HG02870 (cell line): ENCODE results near the gene PLXDC2.

Experiments
- ATAC-seq: cut with Tn5 transposase; IDR thresholded peaks from one replicate; pipeline ENCODE4 v1.9.1; 2021; ENCODE audit warnings: mild to moderate bottlenecking, moderate library complexity; ENCODE audit not compliant: unreplicated experiment

Gene PLXDC2

GRCh38 chr10:20094226-20094976 lies 278.2 kb downstream of the PLXDC2 start:
- ATAC-seq = no peak

GRCh38 chr10:20100171-20100570 lies 283.9 kb downstream of the PLXDC2 start:
- no peak for ATAC-seq

GRCh38 chr10:20105236-20105635 lies 289.0 kb downstream of the PLXDC2 start:
- ATAC-seq = no peak

GRCh38 chr10:20105931-20106330 lies 289.7 kb downstream of the PLXDC2 start:
- ATAC-seq = no peak

- no peak for ATAC-seq
These were observed 291.8 kb downstream of the PLXDC2 start for GRCh38 chr10:20108021-20108420.

GRCh38 chr10:20109613-20110012 lies 293.4 kb downstream of the PLXDC2 start:
- ATAC-seq = no peak

- ATAC-seq = no peak
These were observed 294.2 kb downstream of the PLXDC2 start for GRCh38 chr10:20110125-20111100.

- no peak for ATAC-seq
These were observed 297.9 kb downstream of the PLXDC2 start for GRCh38 chr10:20114179-20114578.

- ATAC-seq = no peak
These were observed 299.7 kb downstream of the PLXDC2 start for GRCh38 chr10:20115894-20116293.

- ATAC-seq = no peak
These were observed 301.2 kb downstream of the PLXDC2 start for GRCh38 chr10:20117471-20117870.

- ATAC-seq = no peak
These were observed 301.9 kb downstream of the PLXDC2 start for GRCh38 chr10:20118119-20118518.

- no peak for ATAC-seq
These were observed 312.6 kb downstream of the PLXDC2 start for GRCh38 chr10:20128811-20129210.

GRCh38 chr10:20132816-20133215 lies 316.6 kb downstream of the PLXDC2 start:
- no peak for ATAC-seq

- no peak for ATAC-seq
These were observed 317.5 kb downstream of the PLXDC2 start for GRCh38 chr10:20133669-20134189.

- no peak for ATAC-seq
These were observed 326.1 kb downstream of the PLXDC2 start for GRCh38 chr10:20142311-20142710.

GRCh38 chr10:20144268-20144667 lies 328.0 kb downstream of the PLXDC2 start:
- no peak for ATAC-seq

GRCh38 chr10:20146004-20146403 lies 329.8 kb downstream of the PLXDC2 start:
- no peak for ATAC-seq

GRCh38 chr10:20147684-20148083 lies 331.5 kb downstream of the PLXDC2 start:
- no peak for ATAC-seq

GRCh38 chr10:20156511-20156910 lies 340.3 kb downstream of the PLXDC2 start:
- ATAC-seq = no peak

- ATAC-seq = no peak
These were observed 341.1 kb downstream of the PLXDC2 start for GRCh38 chr10:20157314-20157713.

GRCh38 chr10:20158086-20158485 lies 341.9 kb downstream of the PLXDC2 start:
- no peak for ATAC-seq

GRCh38 chr10:20162123-20162522 lies 345.9 kb downstream of the PLXDC2 start:
- ATAC-seq = no peak
